ENCODE data around the gene RGS16.

- no peak for TF ChIP-seq EZH2 (IDR thresholded peaks at IDR 0.05; ENCODE audit: low read length, unreplicated experiment)
- no peak for TF ChIP-seq CTCF (conservative IDR thresholded peaks at IDR 0.05; ENCODE audit: low read depth, low read length)
These were observed 21.7 kb upstream of the RGS16 start for GRCh38 chr1:182625719-182626504.

Measured in PC-3 (cell line).